HepG2 (cell line): ENCODE measurements around the gene KIRREL3. TPM values are rescaled to one million over a fixed set of nuclear protein-coding genes. Genes with fewer than 3 reads are reported as not detected.

Experiments used
- ATAC-seq: fragments of 200-7000 bp; cut with Tn5 transposase; 3 replicates; pipeline ENCODE4 v1.9.1; 2020; ENCODE audit warnings: mild to moderate bottlenecking, moderate library complexity
- BruUV-seq: library from RNA; stranded (reverse); fragments of 400-500 nt; replicated peaks from 2 replicates; lab custom pipeline; 2021; lab: Mats Ljungman, UMichigan
- CTCF ChIA-PET: fragments of 300-600 bp; formaldehyde crosslinking; extraction: SDS; loops from one replicate; lab custom pipeline; 2021; ENCODE audit warnings: low total read pairs, inconsistent platforms, low intra/inter-chr PET ratio; lab: Yijun Ruan, JAX
- POLR2A ChIA-PET: fragments of 350-600 bp; sonication (Branson Sonifier 250); formaldehyde crosslinking; loops from one replicate; lab custom pipeline; 2020; ENCODE audit warnings: antibody characterized with exemption, inconsistent platforms; lab: Yijun Ruan, JAX
- DNase-seq: peaks from one replicate; pipeline ENCODE4 v3.0.0-alpha.2; 2015; ENCODE audit warnings: low spot score
- FAIRE-seq: peaks from 3 replicates; lab custom pipeline; 2011; peaks lifted over from hg19 to GRCh38; lab: Jason Lieb, UNC
- H2AFZ ChIP-seq: one replicate; pipeline ENCODE4 v1.6.1; 2011; ENCODE audit warnings: low read length, inconsistent platforms
- H3K27ac ChIP-seq: fragments of 300-600 bp; 3 replicates; pipeline ENCODE4 v1.8.0; 2011; ENCODE audit warnings: mixed run types, mild to moderate bottlenecking, mixed read lengths, low read length, inconsistent platforms; ENCODE audit not compliant: insufficient read depth; ENCODE audit errors: extremely low read length
- H3K27me3 ChIP-seq, 2 experiments: fragments of 200-600 bp in 1 of 2; 2 replicates in 1 of 2; 3 replicates in 1 of 2; pipeline versions ENCODE4 v1.6.0 to v1.8.0; 2011; ENCODE audit warnings: low read length in 2 of 2, mild to moderate bottlenecking in 2 of 2, moderate library complexity in 2 of 2, inconsistent platforms in 1 of 2; ENCODE audit not compliant: insufficient read depth in 2 of 2, control insufficient read depth in 1 of 2
- H3K36me3 ChIP-seq, 2 experiments: fragments of 200-600 bp in 1 of 2; replicated peaks in 1 of 2; 2 replicates in 1 of 2; 3 replicates in 1 of 2; pipeline versions ENCODE4 v1.5.1 to v1.8.0; 2011; ENCODE audit warnings: low read length in 2 of 2, inconsistent platforms in 1 of 2; ENCODE audit not compliant: insufficient read depth in 2 of 2, control insufficient read depth in 1 of 2
- H3K4me1 ChIP-seq: 2 replicates; pipeline ENCODE4 v1.5.1; 2012; ENCODE audit warnings: low read length, inconsistent platforms; ENCODE audit not compliant: insufficient read depth
- H3K4me2 ChIP-seq: 2 replicates; pipeline ENCODE4 v1.6.0; 2011; ENCODE audit warnings: low read depth, low read length, inconsistent platforms
- H3K4me3 ChIP-seq, 3 experiments: fragments of 200-600 bp in 1 of 3; sonication (generic), shearing (Covaris generic) in 1 of 3; replicated peaks in 1 of 3; 2 replicates each; pipeline ENCODE4 v1.5.1; 2011 to 2016; ENCODE audit warnings: low read length in 3 of 3, inconsistent platforms in 2 of 3, low read depth in 2 of 3, mild to moderate bottlenecking in 2 of 3, control low read depth in 1 of 3, mixed read lengths in 1 of 3; ENCODE audit not compliant: insufficient read depth in 1 of 3
- H3K79me2 ChIP-seq: one replicate; pipeline ENCODE4 v1.6.1; 2011; ENCODE audit warnings: low read length, inconsistent platforms; ENCODE audit not compliant: insufficient read depth
- H3K9ac ChIP-seq: 2 replicates; pipeline ENCODE4 v1.6.0; 2011; ENCODE audit warnings: mild to moderate bottlenecking, low read depth, low read length, inconsistent platforms; ENCODE audit not compliant: insufficient read depth
- H3K9me3 ChIP-seq: 2 replicates; pipeline ENCODE4 v1.5.1; 2012; ENCODE audit warnings: mild to moderate bottlenecking, low read length
- H4K20me1 ChIP-seq: 2 replicates; pipeline ENCODE4 v1.6.0; 2011; ENCODE audit warnings: inconsistent platforms, mild to moderate bottlenecking, low read length, moderate library complexity; ENCODE audit not compliant: insufficient read depth
- ARNT ChIP-seq: fragments of 450-650 bp; IDR thresholded peaks from 2 replicates; pipeline ENCODE4 v1.6.1; 2017
- HMG20B ChIP-seq: conservative IDR thresholded peaks from 2 replicates; pipeline ENCODE4 v1.6.1; 2016; ENCODE audit warnings: missing genetic modification reagents, missing compliant biosample characterization
- MLXIP ChIP-seq: sonication (generic); formaldehyde crosslinking; IDR thresholded peaks from 2 replicates; pipeline ENCODE4 v1.9.0; 2021; ENCODE audit warnings: missing genetic modification reagents, borderline replicate concordance
- NCOA1 ChIP-seq: sonication (generic); formaldehyde crosslinking; IDR thresholded peaks from 2 replicates; pipeline ENCODE4 v1.9.0; 2021; ENCODE audit warnings: missing genetic modification reagents
- NR2F6 ChIP-seq, 2 experiments: IDR thresholded peaks; 2 replicates each; pipeline ENCODE4 v1.6.1; 2016; ENCODE audit warnings: antibody characterized with exemption in 1 of 2, mild to moderate bottlenecking in 1 of 2
- REXO4 ChIP-seq: sonication (generic); formaldehyde crosslinking; IDR thresholded peaks from 2 replicates; pipeline ENCODE4 v1.8.0; 2022; ENCODE audit warnings: missing genetic modification reagents, mild to moderate bottlenecking, borderline replicate concordance
- RFX1 ChIP-seq: fragments of 450-650 bp; IDR thresholded peaks from 2 replicates; pipeline ENCODE4 v1.6.1; 2017
- SIX1 ChIP-seq: sonication (generic); formaldehyde crosslinking; IDR thresholded peaks from 2 replicates; pipeline ENCODE4 v1.4.0; 2020; ENCODE audit warnings: missing genetic modification reagents, borderline replicate concordance
- USF2 ChIP-seq, 2 experiments: sonication (generic) in 1 of 2; formaldehyde crosslinking in 1 of 2; IDR thresholded peaks; 2 replicates each; pipeline versions ENCODE4 v1.5.1 to v1.6.1; 2011 to 2020; ENCODE audit warnings: borderline replicate concordance in 1 of 2, low read depth in 1 of 2, low read length in 1 of 2, mild to moderate bottlenecking in 1 of 2, missing genetic modification reagents in 1 of 2, moderate library complexity in 1 of 2
- ZBTB33 ChIP-seq: sonication (generic); formaldehyde crosslinking; IDR thresholded peaks from 2 replicates; pipeline ENCODE4 v1.4.0; 2020; ENCODE audit warnings: missing genetic modification reagents
- ZBTB4 ChIP-seq: sonication (generic); formaldehyde crosslinking; IDR thresholded peaks from 2 replicates; pipeline ENCODE4 v1.4.0; 2020; ENCODE audit warnings: missing genetic modification reagents, mild to moderate bottlenecking, borderline replicate concordance
- ZMAT3 ChIP-seq: sonication (generic); formaldehyde crosslinking; conservative IDR thresholded peaks from 2 replicates; pipeline ENCODE4 v1.7.0; 2021; ENCODE audit warnings: missing genetic modification reagents
- ZNF296 ChIP-seq: sonication (generic); formaldehyde crosslinking; conservative IDR thresholded peaks from 2 replicates; pipeline ENCODE4 v1.5.0; 2020; ENCODE audit warnings: mild to moderate bottlenecking, missing genetic modification reagents
- ZNF644 ChIP-seq: IDR thresholded peaks from 2 replicates; pipeline ENCODE4 v1.6.1; 2016; ENCODE audit warnings: low read depth
- ZNF782 ChIP-seq: sonication (generic); formaldehyde crosslinking; IDR thresholded peaks from 2 replicates; pipeline ENCODE4 v1.4.0; 2020; ENCODE audit warnings: missing genetic modification reagents, mild to moderate bottlenecking, borderline replicate concordance
- whole genome bisulfite sequencing: methylation state at CpG from one replicate; pipeline ENCODE4 v1.1.6; 2017; ENCODE audit warnings: low lambda C conversion rate; 5-methylcytosine and 5-hydroxymethylcytosine counted together
- in situ Hi-C: cut with HindIII; loops from 2 replicates; pipeline ENCODE4 v1.10.0; 2017; ENCODE audit warnings: low pct_unique_long_range_greater_than_20kb; ENCODE audit not compliant: extremely low pct_ligation_motif_present
- intact Hi-C: fragments of 100-400 bp; cut with micrococcal nuclease; formaldehyde crosslinking; loops from one replicate; pipeline ENCODE4 v1.10.0; 2022; ENCODE audit not compliant: unreplicated experiment
- polyA plus RNA-seq, 8 experiments: library from polyadenylated mRNA; depleted of rRNA in 3 of 8; stranded (reverse) in 7 of 8; unstranded in 1 of 8; fragments of >200 nt; fragmentation: Illumina TruSeq in 4 of 8; extraction: Trizol in 4 of 8; gene quantifications; 2 replicates each; pipeline versions ENCODE4 v1.2.1 to v1.2.3, GENCODE V29; 2011 to 2016; ENCODE audit warnings: low read depth in 4 of 8, missing spikeins in 1 of 8, mixed read lengths in 1 of 8; ENCODE audit not compliant: insufficient read depth in 1 of 8
- total RNA-seq, 5 experiments: library from RNA; depleted of rRNA; stranded (reverse); fragments of >200 nt; fragmentation: Illumina TruSeq; extraction: Trizol; gene quantifications; 2 replicates each; pipeline ENCODE4 v1.2.3, GENCODE V29; 2016; ENCODE audit warnings: low read depth in 1 of 5

KIRREL3 gene
- total and polyA plus RNA-seq, 2 of the 13 experiments (the other 11 are each of a cell fraction or from before 2014, with no cell fraction given): not detected

GRCh38 chr11:126522606-126523005 lies 478.0 kb downstream of the KIRREL3 start:
- ChIA-PET CTCF (no interaction called here), POLR2A (no interaction called here)
- no peak for DNase-seq
- H3K27ac ChIP-seq: no peak overlapping the region
- WGBS: under 1% methylated on average over 7 of the region's 7 CpGs
- in situ Hi-C loops: no loop called here
- no peak for FAIRE-seq
- no peaks in the 10 kb centered on the region for H3K36me3 ChIP-seq
- no peak overlapping the region for H2AFZ ChIP-seq
- ATAC-seq: no peak
- intact Hi-C loops: no loop called here
- H3K27me3 ChIP-seq: peaks cover 5 to 73% of the 10 kb centered on the region in 2 experiments
- no peak overlapping the region for H3K4me3 ChIP-seq
- no peak overlapping the region for H3K9ac ChIP-seq
- no peaks in the 10 kb centered on the region for H3K79me2 ChIP-seq
- no peak overlapping the region for H3K4me2 ChIP-seq
- no TSS peak for BruUV-seq
- no peaks in the 10 kb centered on the region for H3K9me3 ChIP-seq
- no peaks in the 10 kb centered on the region for H3K4me1 ChIP-seq
- H4K20me1 ChIP-seq: no peaks in the 10 kb centered on the region
- TF ChIP-seq NR2F6 (IDR thresholded peaks at IDR 0.05) (no peak), NR2F6 (CRISPR knock-in tag; IDR thresholded peaks at IDR 0.05) (no peak), SIX1 (CRISPR knock-in tag) (no peak), REXO4 (CRISPR knock-in tag) (no peak), ZNF782 (CRISPR knock-in tag) (no peak), ZNF644 (no peak), ARNT (no peak), RFX1 (no peak), NCOA1 (CRISPR knock-in tag) (no peak), USF2 (IDR thresholded peaks at IDR 0.05; ENCODE audit: low read depth, low read length) (no peak), USF2 (CRISPR knock-in tag; IDR thresholded peaks at IDR 0.05; ENCODE audit: borderline replicate concordance) (no peak), ZMAT3 (CRISPR knock-in tag) (no peak), HMG20B (CRISPR knock-in tag) (no peak), ZBTB4 (CRISPR knock-in tag) (no peak), ZNF296 (no peak), ZBTB33 (CRISPR knock-in tag) (no peak), MLXIP (CRISPR knock-in tag) (no peak)
